Fibroblast of mammary gland (primary cell): ENCODE data around the gene STK25.

Experiments used
- DNase-seq: peaks from one replicate; pipeline ENCODE4 v3.0.0-alpha.2; 2010; ENCODE audit warnings: low read depth
- H3K4me3 ChIP-seq: 2 replicates; pipeline ENCODE4 v1.5.1; 2011; ENCODE audit warnings: low read depth, mild to moderate bottlenecking, low read length, moderate library complexity; ENCODE audit not compliant: control insufficient read depth
- TF ChIP-seq, protein P1 (sequence below): conservative IDR thresholded peaks from 2 replicates; pipeline ENCODE4 v1.5.1; 2011; ENCODE audit warnings: low read depth, low read length, inconsistent platforms; ENCODE audit not compliant: control insufficient read depth, insufficient read depth

STK25 gene

DNA sequence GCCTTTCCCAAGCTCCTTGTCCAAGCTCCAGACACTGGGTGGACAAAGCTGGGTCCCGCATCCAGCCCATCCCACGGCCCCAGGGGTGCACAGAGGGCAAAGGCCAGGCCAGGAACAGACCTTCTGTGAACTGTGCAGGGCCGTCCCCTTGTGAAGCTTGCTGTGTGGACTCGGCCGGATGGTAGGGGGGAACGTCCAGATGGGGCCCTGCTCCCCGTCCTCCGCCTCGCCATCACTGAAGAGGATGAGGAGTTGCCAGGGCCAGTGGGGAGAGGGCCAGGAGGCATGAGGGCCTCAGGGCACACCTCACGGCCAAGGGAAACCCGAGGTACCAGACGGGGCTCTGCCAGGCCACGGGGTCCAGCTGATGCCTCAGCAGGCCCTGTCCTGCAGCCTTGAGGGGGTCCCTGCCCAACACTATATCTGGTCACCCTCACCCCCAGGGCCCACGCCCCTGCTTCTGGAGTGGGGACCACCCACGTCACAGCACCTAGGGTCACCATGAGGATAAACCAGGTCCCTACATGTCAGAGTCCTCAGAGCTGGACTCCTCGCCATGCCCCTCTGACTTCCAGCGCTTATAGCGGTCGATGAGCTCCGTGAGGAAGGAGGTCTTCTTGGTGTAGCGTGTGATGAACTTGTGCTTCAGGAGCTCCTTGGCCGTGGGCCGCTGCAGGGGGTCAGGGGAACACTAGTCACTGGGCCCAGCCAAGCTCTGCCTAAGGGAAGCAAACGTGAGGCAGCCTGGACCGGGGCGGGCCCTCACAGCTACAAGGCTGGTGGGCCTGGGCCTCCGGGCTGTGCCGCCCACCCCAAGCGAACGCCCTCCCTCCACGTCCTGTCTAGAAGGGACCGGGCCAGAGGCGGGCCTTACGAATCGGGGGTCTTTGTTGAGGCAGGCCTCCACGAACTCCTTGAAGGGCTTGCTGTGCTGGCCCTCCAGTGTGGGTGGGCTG, 10.0 kb downstream of the STK25 start:
- TF ChIP-seq, protein P1, sequence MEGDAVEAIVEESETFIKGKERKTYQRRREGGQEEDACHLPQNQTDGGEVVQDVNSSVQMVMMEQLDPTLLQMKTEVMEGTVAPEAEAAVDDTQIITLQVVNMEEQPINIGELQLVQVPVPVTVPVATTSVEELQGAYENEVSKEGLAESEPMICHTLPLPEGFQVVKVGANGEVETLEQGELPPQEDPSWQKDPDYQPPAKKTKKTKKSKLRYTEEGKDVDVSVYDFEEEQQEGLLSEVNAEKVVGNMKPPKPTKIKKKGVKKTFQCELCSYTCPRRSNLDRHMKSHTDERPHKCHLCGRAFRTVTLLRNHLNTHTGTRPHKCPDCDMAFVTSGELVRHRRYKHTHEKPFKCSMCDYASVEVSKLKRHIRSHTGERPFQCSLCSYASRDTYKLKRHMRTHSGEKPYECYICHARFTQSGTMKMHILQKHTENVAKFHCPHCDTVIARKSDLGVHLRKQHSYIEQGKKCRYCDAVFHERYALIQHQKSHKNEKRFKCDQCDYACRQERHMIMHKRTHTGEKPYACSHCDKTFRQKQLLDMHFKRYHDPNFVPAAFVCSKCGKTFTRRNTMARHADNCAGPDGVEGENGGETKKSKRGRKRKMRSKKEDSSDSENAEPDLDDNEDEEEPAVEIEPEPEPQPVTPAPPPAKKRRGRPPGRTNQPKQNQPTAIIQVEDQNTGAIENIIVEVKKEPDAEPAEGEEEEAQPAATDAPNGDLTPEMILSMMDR = no peak
- no peak overlapping the region for H3K4me3 ChIP-seq
- DNase-seq = no peak

DNA sequence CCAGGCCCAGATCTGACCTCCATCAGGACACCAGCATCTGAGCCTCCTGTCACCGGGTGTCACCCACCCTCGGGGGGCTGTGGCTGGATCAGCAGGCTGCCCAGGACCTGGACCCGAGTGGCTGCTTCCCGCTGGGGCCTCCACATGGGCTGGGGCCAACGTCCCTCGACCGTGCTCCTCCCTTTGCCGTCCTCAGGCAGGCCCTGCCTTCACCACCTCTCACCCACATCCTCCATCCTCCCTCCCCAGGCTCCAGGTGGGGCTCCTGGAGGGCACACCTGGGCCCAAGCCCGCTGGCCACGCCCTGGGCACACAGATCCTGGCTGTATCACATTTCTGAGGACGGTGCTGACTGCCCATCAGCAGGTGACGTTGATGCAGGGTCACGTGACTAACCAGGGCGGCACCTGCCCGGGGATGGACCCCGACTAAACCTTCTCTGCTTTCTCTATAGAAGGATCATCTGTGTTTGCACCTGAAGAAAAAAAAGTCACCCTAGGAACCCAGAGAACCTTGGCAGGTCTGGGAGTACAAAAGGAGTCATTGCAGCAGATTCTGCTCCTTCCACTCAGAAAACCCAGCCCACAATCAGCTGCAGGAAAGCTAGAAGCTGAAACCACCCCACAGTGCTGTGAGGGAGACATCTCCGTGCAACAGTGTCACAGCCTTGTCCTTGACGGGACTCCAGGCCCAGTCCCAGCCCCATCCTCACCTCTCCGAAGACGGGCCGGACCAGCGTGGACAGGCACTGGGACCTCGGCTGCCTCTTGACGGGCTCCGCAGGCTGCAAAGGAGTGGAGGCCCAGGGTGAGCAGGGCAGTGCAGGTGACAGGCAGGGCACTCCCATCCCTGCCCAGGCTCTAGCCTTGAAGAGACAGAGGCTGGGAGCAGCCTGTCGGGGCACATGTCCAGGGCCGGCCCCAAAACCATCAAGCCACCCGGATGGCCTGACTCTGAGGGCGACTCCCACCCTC, 11.2 kb downstream of the STK25 start:
- TF ChIP-seq, protein P1 = no peak
- DNase-seq = no peak
- no peak overlapping the region for H3K4me3 ChIP-seq

DNA sequence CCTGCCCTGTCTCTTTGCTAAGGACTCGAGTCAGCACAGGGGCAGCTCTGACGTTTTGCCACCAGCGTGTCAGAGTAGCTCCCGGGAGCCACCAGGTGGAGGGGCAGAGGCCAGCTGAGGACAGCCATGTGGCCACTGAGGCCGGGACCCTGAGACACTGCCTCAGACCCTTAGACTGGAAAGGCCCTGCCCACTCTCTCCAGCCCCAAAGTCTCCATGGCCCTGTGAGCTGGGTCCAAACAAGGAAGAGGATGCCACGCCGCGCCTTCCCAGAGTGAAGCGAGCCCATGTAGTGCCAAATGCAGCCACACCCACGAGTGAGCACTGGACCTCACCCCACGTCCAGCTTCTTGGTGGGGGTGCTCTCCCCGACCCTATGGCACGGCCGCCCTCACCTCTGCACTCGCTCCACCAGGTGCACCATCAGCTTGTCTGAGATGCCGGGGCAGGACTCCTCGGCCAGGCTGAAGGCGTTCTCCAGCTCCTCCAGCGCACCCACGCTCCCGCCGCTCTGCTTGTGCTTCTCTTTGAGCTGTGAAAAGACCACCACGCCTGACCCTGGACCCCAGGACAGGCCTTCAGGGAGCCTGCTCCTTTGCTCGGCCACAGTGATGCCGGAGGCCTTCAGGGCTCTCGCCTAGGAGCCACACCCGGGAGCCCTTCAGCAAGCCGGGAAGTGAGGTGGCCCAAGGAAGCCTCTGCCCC, 12.2 kb downstream of the STK25 start:
- H3K4me3 ChIP-seq = no peak overlapping the region
- TF ChIP-seq, protein P1 = no peak
- no peak for DNase-seq

DNA sequence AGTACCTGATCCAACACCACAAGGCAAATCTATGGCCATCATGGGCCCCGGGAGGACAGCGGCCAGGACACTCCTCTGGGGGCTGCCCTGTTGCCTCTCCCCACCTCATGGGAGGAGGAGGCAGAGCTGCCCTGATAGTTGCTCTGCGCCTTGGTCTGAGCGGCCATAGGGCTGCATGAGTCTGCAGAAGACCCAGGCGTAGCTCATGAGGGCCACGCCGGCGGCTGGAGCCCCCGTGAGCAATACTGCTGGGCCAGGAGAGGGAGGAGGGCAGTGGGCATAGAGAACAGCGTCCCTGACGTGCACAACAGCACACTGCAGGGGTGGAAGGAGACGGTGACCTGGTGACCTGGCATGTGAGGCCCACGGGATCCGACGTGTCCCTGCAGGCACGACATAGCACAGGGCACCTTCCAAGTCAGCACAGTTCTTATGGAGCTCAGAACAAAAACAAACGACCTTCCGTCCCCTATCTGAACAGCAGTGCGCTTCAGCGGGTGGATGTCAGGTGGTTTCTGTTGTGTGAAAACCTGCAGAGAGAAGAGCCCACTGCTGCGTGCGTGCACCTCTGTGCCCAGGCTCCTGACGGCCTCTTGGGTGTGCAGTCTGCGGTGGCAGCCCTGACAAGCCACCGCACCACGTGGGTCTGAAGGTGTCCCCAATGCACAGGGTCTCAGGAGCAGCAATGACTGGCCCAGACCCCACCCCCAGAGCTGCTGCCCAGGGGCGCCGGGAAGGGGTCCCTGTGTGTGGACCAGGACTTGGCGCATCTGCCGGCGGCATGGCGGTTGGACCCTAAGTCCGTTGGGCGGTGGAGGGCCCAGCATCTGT, 13.0 kb downstream of the STK25 start:
- TF ChIP-seq, protein P1 = no peak
- DNase-seq = no peak
- H3K4me3 ChIP-seq = no peak overlapping the region

DNA sequence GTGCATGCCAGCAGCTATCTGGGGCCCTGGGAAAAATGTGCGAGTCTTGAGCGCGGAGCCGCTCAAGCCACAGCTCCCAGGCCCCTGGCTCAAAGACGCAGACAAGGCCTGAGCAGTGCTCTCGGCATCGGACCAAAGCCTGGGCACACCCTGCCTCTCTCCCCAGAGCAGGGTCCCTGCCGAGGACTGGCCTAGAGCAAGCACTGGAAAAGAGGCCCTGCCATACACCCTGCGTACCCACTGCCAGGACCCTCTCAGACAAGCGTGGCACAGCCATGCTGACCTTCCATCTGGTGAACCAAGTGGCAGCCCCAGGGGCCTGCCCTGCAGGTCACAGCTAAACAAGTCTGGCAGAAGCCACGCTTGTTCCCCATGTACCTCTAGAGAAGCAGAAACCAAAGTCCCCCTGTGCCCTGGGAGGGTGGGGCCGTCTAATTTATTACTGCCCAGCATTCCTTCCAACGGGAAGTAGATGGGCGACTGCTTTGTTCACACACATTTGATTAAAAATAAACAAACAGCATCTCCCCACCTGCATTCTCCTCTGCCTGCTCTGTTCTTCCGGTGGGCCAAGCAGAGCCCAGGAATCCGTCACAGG, 14.0 kb downstream of the STK25 start:
- H3K4me3 ChIP-seq = no peak overlapping the region
- TF ChIP-seq, protein P1 = no peak
- DNase-seq = no peak
